Activated CD4-positive, alpha-beta T cell treated with anti-CD3 and anti-CD28 coated beads, Interleukin-2, amount 10 ng/mL, durations not matched to agents 24 days and 14 days (primary cell): ENCODE data around the gene CEBPZ. TPM values are rescaled to one million over a fixed set of nuclear protein-coding genes. Genes with fewer than 3 reads are reported as not detected.

Experiments used
- DNase-seq: peaks from one replicate; pipeline ENCODE4 v3.0.0; 2022
- H3K27ac Mint-ChIP-seq: one replicate; pipeline ENCODE4 v1.8.0; 2022; ENCODE audit warnings: mild to moderate bottlenecking, mixed read lengths
- H3K27me3 Mint-ChIP-seq: one replicate; pipeline ENCODE4 v1.8.0; 2022; ENCODE audit warnings: mixed read lengths
- H3K36me3 Mint-ChIP-seq: one replicate; pipeline ENCODE4 v1.8.0; 2022; ENCODE audit warnings: low read depth, mild to moderate bottlenecking, mixed read lengths
- H3K4me1 Mint-ChIP-seq: one replicate; pipeline ENCODE4 v1.8.0; 2021; ENCODE audit warnings: mixed read lengths
- H3K4me3 Mint-ChIP-seq: one replicate; pipeline ENCODE4 v1.8.0; 2022; ENCODE audit warnings: mild to moderate bottlenecking, moderate library complexity, mixed read lengths
- H3K9me3 Mint-ChIP-seq: one replicate; pipeline ENCODE4 v1.8.0; 2021; ENCODE audit warnings: mixed read lengths
- intact Hi-C: fragments of 100-400 bp; cut with micrococcal nuclease; formaldehyde crosslinking; loops from one replicate; pipeline ENCODE4 v1.15.1; 2023
- total RNA-seq: library from RNA; stranded (reverse); gene quantifications from 2 replicates; pipeline ENCODE4 v1.2.3, GENCODE V29; 2022

CEBPZ gene, protein sequence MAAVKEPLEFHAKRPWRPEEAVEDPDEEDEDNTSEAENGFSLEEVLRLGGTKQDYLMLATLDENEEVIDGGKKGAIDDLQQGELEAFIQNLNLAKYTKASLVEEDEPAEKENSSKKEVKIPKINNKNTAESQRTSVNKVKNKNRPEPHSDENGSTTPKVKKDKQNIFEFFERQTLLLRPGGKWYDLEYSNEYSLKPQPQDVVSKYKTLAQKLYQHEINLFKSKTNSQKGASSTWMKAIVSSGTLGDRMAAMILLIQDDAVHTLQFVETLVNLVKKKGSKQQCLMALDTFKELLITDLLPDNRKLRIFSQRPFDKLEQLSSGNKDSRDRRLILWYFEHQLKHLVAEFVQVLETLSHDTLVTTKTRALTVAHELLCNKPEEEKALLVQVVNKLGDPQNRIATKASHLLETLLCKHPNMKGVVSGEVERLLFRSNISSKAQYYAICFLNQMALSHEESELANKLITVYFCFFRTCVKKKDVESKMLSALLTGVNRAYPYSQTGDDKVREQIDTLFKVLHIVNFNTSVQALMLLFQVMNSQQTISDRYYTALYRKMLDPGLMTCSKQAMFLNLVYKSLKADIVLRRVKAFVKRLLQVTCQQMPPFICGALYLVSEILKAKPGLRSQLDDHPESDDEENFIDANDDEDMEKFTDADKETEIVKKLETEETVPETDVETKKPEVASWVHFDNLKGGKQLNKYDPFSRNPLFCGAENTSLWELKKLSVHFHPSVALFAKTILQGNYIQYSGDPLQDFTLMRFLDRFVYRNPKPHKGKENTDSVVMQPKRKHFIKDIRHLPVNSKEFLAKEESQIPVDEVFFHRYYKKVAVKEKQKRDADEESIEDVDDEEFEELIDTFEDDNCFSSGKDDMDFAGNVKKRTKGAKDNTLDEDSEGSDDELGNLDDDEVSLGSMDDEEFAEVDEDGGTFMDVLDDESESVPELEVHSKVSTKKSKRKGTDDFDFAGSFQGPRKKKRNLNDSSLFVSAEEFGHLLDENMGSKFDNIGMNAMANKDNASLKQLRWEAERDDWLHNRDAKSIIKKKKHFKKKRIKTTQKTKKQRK
- 63.2 and 68.2 TPM in 2 replicates for total RNA-seq

DNA sequence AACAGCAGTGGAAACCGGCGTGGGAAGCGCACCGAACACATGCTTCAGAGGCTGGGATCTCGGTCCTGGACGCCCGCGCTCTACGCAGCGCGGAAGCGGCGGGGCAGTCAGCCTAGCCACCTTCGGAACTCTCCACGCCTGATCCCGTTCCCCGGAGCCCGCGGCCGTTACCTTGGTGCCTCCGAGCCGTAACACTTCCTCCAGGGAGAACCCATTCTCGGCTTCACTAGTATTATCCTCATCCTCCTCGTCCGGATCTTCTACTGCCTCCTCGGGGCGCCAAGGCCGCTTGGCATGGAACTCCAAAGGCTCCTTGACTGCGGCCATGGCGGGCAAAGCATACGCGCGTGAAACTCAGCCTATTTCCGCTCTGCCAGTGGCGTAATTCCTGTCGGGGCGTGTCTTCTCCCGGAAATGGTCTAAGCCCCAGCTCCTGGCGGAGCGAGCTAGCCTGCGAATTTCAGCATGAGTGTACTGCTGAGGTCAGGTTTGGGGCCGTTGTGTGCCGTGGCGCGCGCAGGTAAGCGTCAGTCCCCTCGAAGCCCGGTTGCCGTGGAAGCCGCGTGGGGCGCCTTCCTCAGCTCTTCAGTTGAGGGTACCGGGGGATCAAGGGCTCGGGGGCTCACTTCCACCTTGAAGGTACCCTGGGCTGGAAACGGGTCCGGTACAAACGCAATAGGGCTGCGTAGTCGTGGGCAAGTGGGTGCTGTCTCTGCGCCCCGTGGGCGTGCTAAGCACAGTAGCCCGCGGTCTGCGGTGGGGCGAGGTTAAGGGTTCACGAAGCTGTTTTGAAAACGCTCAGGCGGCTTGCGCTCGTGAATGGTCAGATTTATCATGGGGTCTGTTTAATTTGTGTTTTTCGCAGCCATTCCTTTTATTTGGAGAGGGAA is at the start of gene CEBPZ, which contains the start of gene NDUFAF7:
Gene CEBPZ (minus strand): TSS at position 356 of the 890 bp plus-strand sequence. CDS start 29 bp downstream, at position 327.
Gene NDUFAF7 (plus strand): TSS at position 418 of the 890 bp plus-strand sequence. CDS start 48 bp downstream, at position 466.
- no peak within 1 kb of the TSS for H3K27ac Mint-ChIP-seq
- intact Hi-C loops, result loop anchor here (1.0 to 10.0 kb wide), 10 partner anchors 13 to 643 kb away; partner anchors contain the start of genes CEBPZOS, GPATCH11, HEATR5B and PRKD3
- peaks cover 16% of the 10 kb centered on the region for H3K4me1 Mint-ChIP-seq
- peaks cover 38% of the 10 kb centered on the region for H3K36me3 Mint-ChIP-seq
- no peaks in the 10 kb centered on the region for H3K27me3 Mint-ChIP-seq
- H3K9me3 Mint-ChIP-seq, result no peaks in the 10 kb centered on the region
- DNase-seq, result peak; percentile 96
- H3K4me3 Mint-ChIP-seq, result no peak within 1 kb of the TSS

DNA sequence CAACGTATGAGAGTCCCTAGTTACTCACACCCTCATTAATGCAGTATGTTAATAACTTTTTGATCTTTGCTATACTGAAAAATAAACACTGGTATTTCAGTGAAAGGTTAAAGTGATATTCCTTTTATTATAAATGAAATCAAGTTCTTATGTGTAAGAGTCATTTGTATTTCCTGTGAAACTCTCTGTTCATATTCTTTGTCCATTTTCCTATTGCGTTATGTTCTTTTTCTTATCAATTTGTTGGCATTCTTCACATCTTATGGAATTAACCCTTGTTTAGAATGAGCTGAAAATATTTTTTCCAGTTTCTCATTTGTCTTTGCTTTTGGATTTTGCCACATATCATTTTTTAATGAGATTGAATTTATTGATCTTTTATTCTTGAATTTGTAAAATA is 44.9 kb upstream of the CEBPZ start:
- Mint-ChIP-seq H3K4me1 (no peaks in the 10 kb centered on the region), H3K4me3 (no peak overlapping the region), H3K27me3 (no peaks in the 10 kb centered on the region), H3K27ac (no peak overlapping the region), H3K36me3 (peaks cover 15% of the 10 kb centered on the region), H3K9me3 (no peaks in the 10 kb centered on the region)
- no peak for DNase-seq
- intact Hi-C loops, result no loop called here

DNA sequence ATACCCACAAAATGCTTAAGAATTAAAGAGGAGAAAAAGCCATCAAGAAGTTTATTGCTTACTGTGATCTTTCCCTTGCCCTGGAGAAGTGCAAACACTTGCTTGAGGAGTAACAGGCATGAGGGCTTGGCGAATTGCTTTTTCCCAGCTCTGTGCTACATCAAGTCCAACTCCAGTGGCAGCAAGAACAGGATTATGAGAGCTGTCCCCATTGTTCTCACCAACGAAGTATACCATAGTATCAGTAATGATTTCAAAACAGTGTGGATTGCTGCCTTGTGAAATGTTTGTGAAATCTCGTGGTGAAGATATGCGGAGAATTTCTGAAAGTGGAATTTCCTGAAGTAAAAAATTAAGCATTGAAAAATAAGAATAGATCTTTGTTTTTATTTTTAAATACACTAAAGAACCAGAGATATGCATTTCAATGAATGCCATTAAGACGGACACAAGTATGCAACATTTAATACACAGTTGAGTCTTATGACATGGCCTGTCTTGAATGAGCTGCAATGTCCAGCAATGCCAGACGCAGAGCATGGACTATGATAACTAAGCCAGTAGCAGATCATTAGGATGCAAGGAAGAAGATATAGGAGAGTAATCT is 43.1 kb upstream of the CEBPZ start:
- Mint-ChIP-seq H3K27me3 (no peaks in the 10 kb centered on the region), H3K4me3 (no peak overlapping the region), H3K4me1 (no peaks in the 10 kb centered on the region), H3K9me3 (no peaks in the 10 kb centered on the region), H3K36me3 (peaks cover 19% of the 10 kb centered on the region), H3K27ac (no peak overlapping the region)
- intact Hi-C loops, result no loop called here
- DNase-seq, result no peak

DNA sequence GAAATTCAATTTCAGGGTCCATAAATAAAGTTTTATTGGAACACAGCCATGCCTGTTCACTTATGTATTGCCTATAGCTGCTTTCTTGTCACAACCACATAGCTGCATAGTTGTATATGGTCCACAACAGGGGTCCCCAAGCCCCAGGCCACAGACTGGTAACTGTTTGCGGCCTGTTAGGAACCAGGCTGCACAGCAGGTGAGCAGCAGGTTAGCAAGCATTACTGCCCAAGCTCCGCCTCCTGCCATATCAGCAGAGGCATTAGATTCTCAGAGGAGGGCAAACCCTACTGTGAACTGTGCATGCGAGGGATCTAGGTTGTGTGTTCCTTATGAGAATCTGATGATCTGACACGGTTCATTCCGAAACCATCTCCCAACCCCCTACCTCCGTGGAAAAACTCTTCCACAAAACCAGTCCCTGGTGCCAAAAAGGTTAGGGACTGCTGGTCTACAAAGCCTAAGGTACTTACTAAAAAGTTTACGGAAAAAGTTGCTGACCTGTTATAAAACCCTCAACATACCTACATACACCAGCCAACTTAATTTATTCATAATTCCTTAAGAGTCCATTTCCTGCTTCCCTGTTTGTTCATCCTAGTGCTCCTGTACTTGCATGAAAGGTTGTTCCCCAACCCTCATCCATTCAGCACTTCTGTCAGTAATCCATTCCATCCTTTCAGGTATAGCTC is 40.1 kb upstream of the CEBPZ start:
- DNase-seq, result no peak
- H3K4me3 Mint-ChIP-seq, result no peak overlapping the region
- H3K36me3 Mint-ChIP-seq, result peaks cover 31% of the 10 kb centered on the region
- no peaks in the 10 kb centered on the region for H3K9me3 Mint-ChIP-seq
- intact Hi-C loops, result no loop called here
- H3K4me1 Mint-ChIP-seq, result peaks cover 2% of the 10 kb centered on the region
- no peak overlapping the region for H3K27ac Mint-ChIP-seq
- H3K27me3 Mint-ChIP-seq, result no peaks in the 10 kb centered on the region

DNA sequence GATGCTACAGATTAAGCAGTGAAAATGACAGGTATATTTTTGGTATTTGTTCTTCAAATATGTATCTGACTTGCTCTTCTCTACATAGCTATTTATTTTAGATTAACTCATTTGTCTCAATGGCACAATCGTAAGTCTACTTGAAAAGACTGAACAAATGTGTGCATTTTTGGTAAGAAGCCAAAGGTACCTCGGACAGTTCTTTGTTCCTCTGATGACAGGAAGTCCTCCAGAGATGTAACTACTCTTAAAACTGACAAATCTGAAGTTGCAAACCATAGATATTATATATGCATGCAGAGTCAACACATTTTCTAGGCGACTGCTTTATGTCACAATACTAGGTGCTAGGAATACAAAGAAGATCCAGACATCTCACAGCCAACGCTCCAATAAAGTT is 36.7 kb upstream of the CEBPZ start:
- no peak for DNase-seq
- Mint-ChIP-seq H3K27me3 (no peaks in the 10 kb centered on the region), H3K4me3 (no peak overlapping the region), H3K27ac (no peak overlapping the region), H3K9me3 (no peaks in the 10 kb centered on the region), H3K36me3 (peaks cover 33% of the 10 kb centered on the region), H3K4me1 (peaks cover 2% of the 10 kb centered on the region)
- intact Hi-C loops, result no loop called here

DNA sequence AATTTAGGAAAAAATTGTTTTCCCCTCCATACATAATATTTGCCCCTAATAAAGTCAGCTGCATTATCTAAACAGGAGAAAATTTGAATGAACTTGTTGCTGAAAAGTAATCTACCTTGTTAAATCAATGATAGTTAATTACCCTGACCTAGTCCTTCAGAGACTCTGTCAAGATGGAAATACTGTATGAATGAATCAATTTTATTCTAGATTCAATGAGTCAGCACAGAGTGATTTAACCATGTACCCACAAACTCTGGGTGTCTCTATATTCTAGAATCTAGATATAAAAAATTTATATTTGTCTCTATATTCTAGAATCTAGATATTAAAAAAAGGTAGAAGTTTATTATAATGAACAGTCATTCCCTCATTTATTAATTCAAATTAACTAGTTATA is 36.3 kb upstream of the CEBPZ start:
- H3K27ac Mint-ChIP-seq, result no peak overlapping the region
- no peak overlapping the region for H3K4me3 Mint-ChIP-seq
- H3K4me1 Mint-ChIP-seq, result peaks cover 2% of the 10 kb centered on the region
- peaks cover 33% of the 10 kb centered on the region for H3K36me3 Mint-ChIP-seq
- intact Hi-C loops, result no loop called here
- DNase-seq, result no peak
- H3K27me3 Mint-ChIP-seq, result no peaks in the 10 kb centered on the region
- no peaks in the 10 kb centered on the region for H3K9me3 Mint-ChIP-seq

DNA sequence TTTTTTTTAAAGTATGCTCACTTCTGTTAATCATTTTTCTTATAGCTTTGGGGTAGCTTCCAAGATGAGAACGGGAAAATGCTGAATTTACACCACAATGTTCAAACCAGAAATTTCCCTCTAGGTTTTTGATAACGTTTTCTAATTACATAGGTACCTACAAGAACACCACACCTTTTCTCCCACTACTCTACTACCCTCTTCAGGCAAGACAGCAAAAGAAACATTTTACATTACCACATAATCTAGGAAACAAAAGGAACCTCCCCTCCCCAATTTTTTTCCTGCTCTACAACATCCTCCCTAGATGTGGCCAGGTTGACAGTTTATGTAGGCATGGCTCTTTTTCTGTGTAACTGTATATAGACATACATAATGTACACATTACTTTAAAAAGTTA is 32.4 kb upstream of the CEBPZ start:
- Mint-ChIP-seq H3K4me1 (peaks cover 4% of the 10 kb centered on the region), H3K27ac (no peak overlapping the region), H3K9me3 (no peaks in the 10 kb centered on the region), H3K4me3 (no peak overlapping the region), H3K27me3 (no peaks in the 10 kb centered on the region), H3K36me3 (peaks cover 37% of the 10 kb centered on the region)
- no peak for DNase-seq
- intact Hi-C loops, result no loop called here

DNA sequence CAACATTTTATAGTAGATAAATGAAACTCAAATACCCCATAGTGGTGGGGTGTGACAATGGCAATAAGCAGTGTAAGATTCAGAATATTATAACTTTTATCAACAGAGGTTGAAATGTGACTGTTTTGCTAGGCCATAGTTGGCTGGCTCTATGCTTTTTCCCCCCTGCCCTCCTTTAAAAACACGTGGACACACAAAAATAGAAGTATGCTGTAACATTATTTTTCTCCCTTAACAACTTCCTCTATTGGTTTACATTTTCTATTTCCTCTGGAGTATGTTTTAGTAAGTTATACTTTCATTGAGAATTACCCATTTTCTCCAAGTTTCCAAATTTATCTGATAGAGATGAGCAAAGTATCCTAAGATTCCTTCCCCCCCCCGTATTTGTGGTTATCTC is 31.1 kb upstream of the CEBPZ start:
- no peaks in the 10 kb centered on the region for H3K27me3 Mint-ChIP-seq
- H3K9me3 Mint-ChIP-seq, result no peaks in the 10 kb centered on the region
- H3K4me1 Mint-ChIP-seq, result peaks cover 2% of the 10 kb centered on the region
- intact Hi-C loops, result no loop called here
- no peak overlapping the region for H3K4me3 Mint-ChIP-seq
- H3K36me3 Mint-ChIP-seq, result peaks cover 34% of the 10 kb centered on the region
- no peak for DNase-seq
- no peak overlapping the region for H3K27ac Mint-ChIP-seq

DNA sequence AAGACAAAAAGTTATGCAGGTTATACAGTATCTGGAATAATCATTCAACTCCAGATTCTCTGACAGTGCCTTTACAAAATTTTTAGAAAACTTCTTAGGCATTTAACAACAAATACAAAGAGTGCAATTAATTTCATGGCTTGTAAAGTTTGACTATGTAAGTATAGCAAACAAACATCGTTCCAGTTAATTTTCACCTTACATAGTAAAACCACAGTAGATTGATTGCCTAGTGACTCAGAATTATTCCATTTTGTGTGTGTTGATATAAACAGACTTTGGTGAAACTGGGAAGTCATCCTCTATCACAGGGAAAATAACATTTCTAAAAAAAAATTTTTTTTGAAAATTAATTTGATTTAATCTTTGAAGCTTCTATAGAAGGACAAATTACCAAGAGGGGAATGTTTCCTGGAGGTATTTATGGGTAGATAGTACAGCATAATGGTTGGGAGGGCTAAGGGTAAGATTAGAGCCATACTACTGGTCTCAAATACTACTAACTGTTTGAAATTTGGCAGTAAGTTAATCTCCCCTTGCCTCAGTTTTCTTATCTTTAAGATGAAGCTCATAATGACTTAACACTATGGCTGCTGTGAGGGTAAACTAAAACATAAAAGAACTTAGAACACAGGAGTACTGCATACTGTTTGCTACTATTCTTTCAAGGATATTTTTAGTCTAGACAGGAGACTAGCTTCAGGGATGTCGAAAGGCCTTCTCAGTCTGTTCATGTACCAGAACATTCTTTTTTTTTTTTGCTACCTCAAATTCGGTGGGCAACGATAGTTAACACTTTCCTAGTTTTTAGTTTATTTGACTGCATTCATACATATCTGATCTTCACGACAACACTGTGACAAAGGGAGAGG is 19.7 kb upstream of the CEBPZ start:
- no peaks in the 10 kb centered on the region for H3K27me3 Mint-ChIP-seq
- H3K9me3 Mint-ChIP-seq, result no peaks in the 10 kb centered on the region
- peaks cover under 1% of the 10 kb centered on the region for H3K4me1 Mint-ChIP-seq
- DNase-seq, result no peak
- H3K27ac Mint-ChIP-seq, result no peak overlapping the region
- H3K36me3 Mint-ChIP-seq, result peaks cover 68% of the 10 kb centered on the region
- H3K4me3 Mint-ChIP-seq, result no peak overlapping the region
- intact Hi-C loops, result no loop called here

DNA sequence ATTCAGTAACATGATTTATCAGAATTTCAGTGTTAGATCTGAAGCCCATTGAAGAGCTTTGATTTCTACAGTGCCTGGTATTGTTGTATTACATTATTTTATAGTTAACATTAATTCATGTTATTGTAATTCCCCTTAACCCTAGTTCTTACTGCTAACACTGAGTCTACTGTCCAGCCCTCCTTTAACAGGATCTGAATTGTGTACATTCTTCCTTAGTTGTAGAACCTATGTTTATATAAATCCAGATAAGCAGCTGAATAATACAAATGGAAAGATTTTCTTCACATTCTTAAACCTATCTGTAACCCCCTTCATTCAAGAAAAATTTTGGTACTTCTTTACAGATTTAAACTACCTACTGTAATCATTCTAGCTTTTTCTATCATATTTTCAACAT is 14.8 kb upstream of the CEBPZ start:
- no peaks in the 10 kb centered on the region for H3K9me3 Mint-ChIP-seq
- intact Hi-C loops, result loop anchor here (5.0 kb wide), 1 partner anchor 34 kb away; no protein-coding TSS in a partner anchor
- H3K36me3 Mint-ChIP-seq, result peaks cover 70% of the 10 kb centered on the region
- DNase-seq, result no peak
- peaks cover 9% of the 10 kb centered on the region for H3K4me1 Mint-ChIP-seq
- no peak overlapping the region for H3K4me3 Mint-ChIP-seq
- H3K27ac Mint-ChIP-seq, result no peak overlapping the region
- no peaks in the 10 kb centered on the region for H3K27me3 Mint-ChIP-seq

DNA sequence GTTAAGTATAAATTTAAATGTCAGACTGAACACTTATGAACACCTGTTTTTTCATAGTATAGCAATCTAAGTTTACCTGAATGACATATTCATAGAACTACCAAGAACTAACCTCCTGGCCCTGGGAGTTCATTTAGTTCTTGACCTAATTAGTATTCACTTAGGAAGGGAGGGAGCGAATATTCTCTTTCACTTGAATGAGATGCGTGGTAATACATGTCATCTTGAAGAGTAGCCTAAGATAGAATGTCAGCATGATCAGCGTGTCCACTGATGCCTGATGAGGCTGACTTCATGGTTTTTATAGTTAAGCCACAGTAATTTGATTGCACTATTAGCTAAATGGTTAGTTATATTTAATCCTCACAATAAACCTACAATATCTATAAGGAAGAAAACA is 13.4 kb upstream of the CEBPZ start:
- H3K36me3 Mint-ChIP-seq, result peaks cover 67% of the 10 kb centered on the region
- intact Hi-C loops, result loop anchor here (1.0 to 5.0 kb wide), 2 partner anchors 13 to 32 kb away; partner anchors contain the start of genes CEBPZ and NDUFAF7
- DNase-seq, result no peak
- no peaks in the 10 kb centered on the region for H3K27me3 Mint-ChIP-seq
- peaks cover 9% of the 10 kb centered on the region for H3K4me1 Mint-ChIP-seq
- no peaks in the 10 kb centered on the region for H3K9me3 Mint-ChIP-seq
- H3K4me3 Mint-ChIP-seq, result no peak overlapping the region
- no peak overlapping the region for H3K27ac Mint-ChIP-seq
